Immature natural killer cell (primary cell): ENCODE measurements around the gene WASF2. TPM values are rescaled to one million over a fixed set of nuclear protein-coding genes. Genes with fewer than 3 reads are reported as not detected.
"Not testable (repeated sequence)": the region's sequence is repeated elsewhere in the genome, so short reads cannot be mapped to it uniquely, and the experiment has no call there.

Source experiments
- DNase-seq, 3 donors: peaks; one replicate each; pipeline ENCODE4 v3.0.0; 2022; ENCODE audit warnings: mixed read lengths in 1 of 3
- H3K27ac Mint-ChIP-seq, 6 donors: one replicate each; pipeline ENCODE4 v1.8.0; 2020; ENCODE audit warnings: mixed read lengths in 6 of 6, mild to moderate bottlenecking in 5 of 6, inconsistent platforms in 4 of 6, moderate library complexity in 3 of 6
- H3K27me3 Mint-ChIP-seq, 3 donors: one replicate each; pipeline ENCODE4 v1.8.0; 2020 to 2021; ENCODE audit warnings: low read depth in 3 of 3, mild to moderate bottlenecking in 3 of 3, mixed read lengths in 3 of 3, moderate library complexity in 3 of 3, inconsistent platforms in 1 of 3
- H3K36me3 Mint-ChIP-seq, 3 donors: one replicate each; pipeline ENCODE4 v1.8.0; 2020; ENCODE audit warnings: mixed read lengths in 3 of 3, inconsistent platforms in 2 of 3, mild to moderate bottlenecking in 2 of 3
- H3K4me1 Mint-ChIP-seq, 2 donors: one replicate each; pipeline ENCODE4 v1.8.0; 2020; ENCODE audit warnings: inconsistent platforms in 2 of 2, mild to moderate bottlenecking in 2 of 2, mixed read lengths in 2 of 2, moderate library complexity in 1 of 2
- H3K4me3 Mint-ChIP-seq, 5 donors: one replicate each; pipeline ENCODE4 v1.8.0; 2020; ENCODE audit warnings: mild to moderate bottlenecking in 5 of 5, mixed read lengths in 5 of 5, inconsistent platforms in 3 of 5, moderate library complexity in 3 of 5
- H3K9me3 Mint-ChIP-seq, 6 donors: one replicate each; pipeline ENCODE4 v1.8.0; 2020; ENCODE audit warnings: mild to moderate bottlenecking in 6 of 6, mixed read lengths in 6 of 6, inconsistent platforms in 4 of 6, moderate library complexity in 3 of 6
- polyA plus RNA-seq, 3 donors: library from polyadenylated mRNA; unstranded; fragments of 300-500 nt; fragmentation: Illumina TruSeq; gene quantifications; one replicate each; pipeline ENCODE4 v1.2.3, GENCODE V29; 2021

The WASF2 gene
- polyA plus RNA-seq, 3 donors from 2014 or later, result 36.6 to 90.0 (median 39.5) TPM

GRCh38 chr1:27475720-27476119 is 14.2 kb downstream of the WASF2 start:
- Mint-ChIP-seq H3K27ac (peak overlapping the region in 1 of 6 donors; percentile 71), H3K27me3 (no peaks in the 10 kb centered on the region), H3K4me3 (peak overlapping the region in 1 of 5 donors; percentile 22), H3K36me3 (no peaks in the 10 kb centered on the region), H3K9me3 (no peaks in the 10 kb centered on the region), H3K4me1 (peaks cover 65 to 79% of the 10 kb centered on the region in 2 donors)
- no peak for DNase-seq

DNA sequence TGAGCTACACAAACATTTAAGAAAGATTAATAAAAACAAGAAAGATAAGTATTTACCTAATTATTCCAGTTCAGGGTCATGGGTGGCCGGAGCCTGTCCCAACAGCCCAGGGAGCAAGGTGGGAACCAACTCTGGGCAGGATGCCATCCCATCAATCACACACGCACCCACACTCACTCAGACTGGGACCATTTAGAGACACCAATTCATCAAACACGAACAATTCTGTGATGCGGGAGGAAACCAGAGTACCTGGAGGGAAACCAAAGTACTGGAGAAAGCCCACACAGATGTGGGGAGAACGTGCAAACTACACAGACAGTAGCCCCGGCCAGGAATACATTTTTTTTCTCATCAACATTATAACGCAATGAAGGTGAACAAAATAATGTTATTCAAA is 16.2 kb downstream of the WASF2 start:
- H3K9me3 Mint-ChIP-seq, result no peaks in the 10 kb centered on the region
- H3K36me3 Mint-ChIP-seq, result no peaks in the 10 kb centered on the region

DNA sequence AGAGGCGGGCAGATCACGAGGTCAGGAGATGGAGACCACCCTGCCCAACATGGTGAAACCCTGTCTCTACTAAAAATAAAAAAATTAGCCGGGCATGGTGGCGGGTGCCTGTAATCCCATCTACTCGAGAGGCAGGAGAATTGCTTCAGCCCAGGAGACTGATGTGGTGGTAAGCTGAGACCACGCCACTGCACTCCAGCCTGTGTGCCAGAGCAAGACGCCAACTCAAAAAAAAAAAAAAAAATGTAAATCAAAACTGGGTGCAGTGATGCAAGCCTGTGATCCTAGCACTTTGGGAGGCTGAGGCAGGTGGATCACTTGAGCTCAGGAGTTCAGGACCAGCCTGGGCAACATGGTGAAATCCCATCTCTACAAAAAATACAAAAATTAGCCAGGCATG is 17.9 kb downstream of the WASF2 start:
- not testable (repeated sequence) for H3K9me3 Mint-ChIP-seq, H3K27me3 Mint-ChIP-seq, H3K4me3 Mint-ChIP-seq, DNase-seq, H3K36me3 Mint-ChIP-seq
- Mint-ChIP-seq H3K27ac (peak overlapping the region in 1 of 6 donors; percentile 7), H3K4me1 (peaks cover 86 to 88% of the 10 kb centered on the region in 2 donors)

More for the DNA sequence above, 16.2 kb downstream of the WASF2 start:
- DNase-seq, result no peak
- no peaks in the 10 kb centered on the region for H3K27me3 Mint-ChIP-seq
- peak overlapping the region in 5 of 6 donors; percentile 1 to 90 (median 53) for H3K27ac Mint-ChIP-seq
- peak overlapping the region; percentile 30 to 61 (median 54) for H3K4me3 Mint-ChIP-seq
- H3K4me1 Mint-ChIP-seq, result peaks cover 79 to 86% of the 10 kb centered on the region in 2 donors

GRCh38 chr1:27471477-27471876 is 18.5 kb downstream of the WASF2 start:
- peaks cover 80 to 82% of the 10 kb centered on the region in 2 donors for H3K4me1 Mint-ChIP-seq

GRCh38 chr1:27469334-27469733 is 20.6 kb downstream of the WASF2 start:
- peaks cover 5 to 7% (median 7%) of the 10 kb centered on the region in 3 donors for H3K36me3 Mint-ChIP-seq
- peak overlapping the region in 2 of 6 donors; percentile 9 to 60 for H3K27ac Mint-ChIP-seq
- DNase-seq, result no peak
- peaks cover 78 to 84% of the 10 kb centered on the region in 2 donors for H3K4me1 Mint-ChIP-seq
- H3K4me3 Mint-ChIP-seq, result no peak overlapping the region
- H3K9me3 Mint-ChIP-seq, result no peaks in the 10 kb centered on the region
- no peaks in the 10 kb centered on the region for H3K27me3 Mint-ChIP-seq

More at GRCh38 chr1:27471477-27471876, 18.5 kb downstream of the WASF2 start:
- Mint-ChIP-seq H3K4me3 (peak overlapping the region in 1 of 5 donors; percentile 31), H3K27me3 (no peaks in the 10 kb centered on the region), H3K27ac (peak overlapping the region in 3 of 6 donors; percentile 1 to 80 (median 51)), H3K9me3 (no peaks in the 10 kb centered on the region), H3K36me3 (no peaks in the 10 kb centered on the region)
- no peak for DNase-seq

DNA sequence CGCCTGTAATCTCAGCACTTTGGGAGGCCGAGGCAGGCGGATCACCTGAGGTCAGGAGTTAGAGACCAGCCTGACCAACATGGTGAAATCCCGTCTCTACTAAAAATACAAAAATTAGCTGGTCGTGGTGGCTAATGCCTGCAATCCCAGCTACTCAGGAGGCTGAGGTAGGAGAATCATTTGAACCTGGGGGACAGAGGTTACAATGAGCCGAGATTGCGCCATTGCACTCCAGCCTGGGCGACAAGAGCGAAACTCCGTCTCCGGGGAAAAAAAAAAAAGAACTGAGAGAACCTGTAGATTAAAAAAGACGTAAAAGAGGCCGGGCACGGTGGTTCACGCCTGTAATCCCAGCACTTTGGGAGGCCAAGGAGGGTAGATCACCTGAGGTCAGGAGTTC is 21.6 kb downstream of the WASF2 start:
- peaks cover 68 to 76% of the 10 kb centered on the region in 2 donors for H3K4me1 Mint-ChIP-seq
- not testable (repeated sequence) for H3K36me3 Mint-ChIP-seq, H3K27me3 Mint-ChIP-seq, H3K9me3 Mint-ChIP-seq, DNase-seq, H3K4me3 Mint-ChIP-seq
- H3K27ac Mint-ChIP-seq, result peak overlapping the region in 3 of 6 donors; percentile 26 to 65 (median 63)

GRCh38 chr1:27464926-27465647 is 24.9 kb downstream of the WASF2 start:
- Mint-ChIP-seq H3K27me3 (no peaks in the 10 kb centered on the region), H3K4me1 (peaks cover 54 to 59% of the 10 kb centered on the region in 2 donors), H3K4me3 (peak overlapping the region in 1 of 5 donors; percentile 22), H3K9me3 (no peaks in the 10 kb centered on the region), H3K27ac (peak overlapping the region in 4 of 6 donors; percentile 8 to 48 (median 26)), H3K36me3 (peaks cover 5 to 7% (median 7%) of the 10 kb centered on the region in 3 donors)
- no peak for DNase-seq

DNA sequence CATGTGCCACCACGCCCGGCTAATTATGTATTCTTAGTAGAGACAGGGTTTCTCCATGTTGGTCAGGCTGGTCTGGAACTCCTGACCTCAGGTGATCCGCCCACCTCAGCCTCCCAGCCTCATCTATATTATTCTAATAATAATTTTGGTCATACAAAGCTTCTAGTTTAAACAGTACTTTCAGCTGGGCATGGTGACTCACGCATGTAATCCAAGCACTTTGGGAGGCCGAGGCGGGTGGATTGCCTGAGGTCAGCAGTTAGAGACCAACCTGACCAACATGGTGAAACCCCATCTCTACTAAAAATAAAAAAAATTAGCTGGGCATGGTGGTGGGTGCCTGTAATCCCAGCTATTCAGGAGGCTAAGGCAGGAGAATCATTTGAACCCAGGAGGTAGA is 26.1 kb downstream of the WASF2 start:
- DNase-seq, H3K9me3 Mint-ChIP-seq, H3K27me3 Mint-ChIP-seq, H3K36me3 Mint-ChIP-seq, H3K4me3 Mint-ChIP-seq, H3K27ac Mint-ChIP-seq: not testable (repeated sequence)
- peaks cover 45 to 59% of the 10 kb centered on the region in 2 donors for H3K4me1 Mint-ChIP-seq

DNA sequence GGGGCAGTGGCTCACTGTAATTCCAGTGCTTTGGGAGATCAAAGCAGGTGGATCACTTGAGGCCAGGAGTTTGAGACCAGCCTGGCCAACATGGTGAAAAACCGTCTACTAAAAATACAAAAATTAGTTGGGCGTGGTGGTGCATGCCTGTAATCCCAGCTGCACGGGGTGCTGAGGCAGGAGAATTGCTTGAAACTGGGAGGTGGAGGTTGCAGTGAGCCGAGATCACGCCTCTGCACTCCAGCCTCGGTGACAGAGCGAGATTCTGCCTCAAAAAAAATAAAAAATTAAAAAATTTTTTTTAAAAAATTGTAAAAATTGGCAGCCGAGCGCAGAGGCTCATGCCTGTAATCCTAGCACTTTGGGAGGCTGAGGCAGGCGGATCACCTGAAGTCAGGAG is 31.4 kb downstream of the WASF2 start:
- peaks cover 40 to 56% of the 10 kb centered on the region in 2 donors for H3K4me1 Mint-ChIP-seq
- H3K36me3 Mint-ChIP-seq, H3K27ac Mint-ChIP-seq, H3K4me3 Mint-ChIP-seq, H3K9me3 Mint-ChIP-seq, DNase-seq, H3K27me3 Mint-ChIP-seq: not testable (repeated sequence)

DNA sequence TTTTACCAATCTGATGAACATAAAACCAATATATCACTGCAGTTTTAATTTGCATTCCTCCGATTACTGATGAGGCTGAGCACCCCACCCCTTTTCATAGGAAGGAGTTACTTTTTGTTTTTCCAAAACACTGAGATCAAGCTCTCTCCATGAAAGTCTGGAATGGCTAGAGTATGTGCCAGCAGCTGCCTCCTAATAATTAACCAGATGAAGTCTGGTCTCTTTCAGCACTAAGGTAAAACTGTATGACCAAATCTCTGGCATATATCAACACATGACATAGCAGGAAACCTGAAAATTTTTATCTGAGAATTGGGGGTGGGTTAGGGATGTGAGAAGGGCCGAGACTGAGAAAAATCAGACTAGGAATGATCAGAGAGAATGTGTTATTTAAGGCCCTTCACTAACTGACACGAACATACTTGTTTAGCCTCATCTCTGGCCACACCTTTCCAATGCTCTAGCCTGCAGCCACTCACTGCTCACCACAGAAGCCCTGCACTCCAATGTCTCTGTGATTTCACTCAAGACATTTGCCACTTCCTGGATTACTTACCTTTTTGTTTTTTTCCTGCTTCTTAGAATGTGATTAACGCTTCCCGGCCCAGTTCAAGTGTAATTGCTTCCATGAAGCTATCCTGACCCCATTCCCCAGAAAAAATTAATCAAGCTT is 34.7 kb downstream of the WASF2 start:
- Mint-ChIP-seq H3K27ac (peak overlapping the region; percentile 57 to 82 (median 80)), H3K27me3 (no peaks in the 10 kb centered on the region), H3K4me1 (peaks cover 41 to 66% of the 10 kb centered on the region in 2 donors), H3K4me3 (peak overlapping the region; percentile 0 to 66 (median 50)), H3K9me3 (no peaks in the 10 kb centered on the region), H3K36me3 (no peaks in the 10 kb centered on the region)
- DNase-seq, result peak in 2 of 3 donors; percentile 17 to 21

GRCh38 chr1:27454610-27455009 is 35.4 kb downstream of the WASF2 start:
- peaks cover 36 to 62% of the 10 kb centered on the region in 2 donors for H3K4me1 Mint-ChIP-seq
- no peaks in the 10 kb centered on the region for H3K27me3 Mint-ChIP-seq
- H3K4me3 Mint-ChIP-seq, result no peak overlapping the region
- peak overlapping the region in 4 of 6 donors; percentile 80 to 82 (median 81) for H3K27ac Mint-ChIP-seq
- H3K36me3 Mint-ChIP-seq, result no peaks in the 10 kb centered on the region
- no peaks in the 10 kb centered on the region for H3K9me3 Mint-ChIP-seq
- no peak for DNase-seq

DNA sequence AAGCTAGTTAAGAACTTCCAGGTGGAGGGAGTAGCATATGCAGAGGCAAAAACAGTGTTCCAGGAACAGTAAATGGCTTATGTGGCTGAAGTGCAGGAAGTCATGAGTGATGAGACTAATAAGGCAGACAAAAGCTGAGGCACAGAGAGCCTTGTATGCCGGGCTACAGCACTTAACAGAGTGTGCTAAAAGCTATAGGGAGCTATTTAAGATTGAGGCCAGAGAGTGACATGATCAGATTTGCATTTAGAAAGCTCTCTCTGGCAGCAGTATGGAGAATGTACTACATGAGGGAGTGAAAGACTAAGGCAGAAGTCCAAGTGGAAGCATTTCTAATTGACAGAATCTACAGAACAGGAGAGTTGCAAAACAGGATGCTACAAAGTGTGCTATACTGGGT is 38.6 kb downstream of the WASF2 start:
- H3K9me3 Mint-ChIP-seq, result no peaks in the 10 kb centered on the region
- H3K27me3 Mint-ChIP-seq, result no peaks in the 10 kb centered on the region
- H3K4me1 Mint-ChIP-seq, result peaks cover 41 to 70% of the 10 kb centered on the region in 2 donors
- peak overlapping the region in 5 of 6 donors; percentile 36 to 74 (median 47) for H3K27ac Mint-ChIP-seq
- no peak overlapping the region for H3K4me3 Mint-ChIP-seq
- peaks cover 0 to 5% (median 0%) of the 10 kb centered on the region in 3 donors for H3K36me3 Mint-ChIP-seq
- no peak for DNase-seq

DNA sequence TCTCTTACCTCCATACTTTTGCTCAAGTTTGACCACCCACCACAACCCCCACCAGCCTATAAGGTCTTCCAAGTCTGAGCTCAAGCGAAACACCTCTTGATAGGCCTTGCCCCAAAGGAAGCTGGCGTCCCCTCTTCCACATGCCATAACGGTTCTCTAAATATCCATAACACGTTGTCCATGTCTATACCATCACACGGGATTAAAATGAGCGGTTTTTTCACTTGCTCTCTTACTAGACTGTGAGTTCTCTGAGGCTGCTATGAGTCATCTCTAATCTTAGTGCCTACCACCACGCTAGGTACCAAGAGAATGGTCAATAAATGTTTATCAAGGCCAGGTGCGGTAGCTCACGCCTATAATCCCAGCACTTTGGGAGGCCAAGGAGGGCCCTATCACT is 41.0 kb downstream of the WASF2 start:
- Mint-ChIP-seq H3K27ac (peak overlapping the region in 1 of 6 donors; percentile 75), H3K4me1 (peaks cover 38 to 72% of the 10 kb centered on the region in 2 donors), H3K4me3 (no peak overlapping the region), H3K36me3 (peaks cover 0 to 5% (median 0%) of the 10 kb centered on the region in 3 donors), H3K27me3 (no peaks in the 10 kb centered on the region), H3K9me3 (no peaks in the 10 kb centered on the region)
- no peak for DNase-seq

- Mint-ChIP-seq H3K4me1 (peaks cover 36 to 68% of the 10 kb centered on the region in 2 donors), H3K9me3 (no peaks in the 10 kb centered on the region), H3K27ac (peak overlapping the region in 5 of 6 donors; percentile 2 to 44 (median 28)), H3K27me3 (no peaks in the 10 kb centered on the region), H3K36me3 (peaks cover 0 to 5% (median 0%) of the 10 kb centered on the region in 3 donors), H3K4me3 (no peak overlapping the region)
- no peak for DNase-seq
Measured at GRCh38 chr1:27447883-27448282, 42.1 kb downstream of the WASF2 start.
